HCT116 (cell line): Measurements from ENCODE around the gene MYH14. TPM values are rescaled to one million over a fixed set of nuclear protein-coding genes. Genes with fewer than 3 reads are reported as not detected.

Experiments used
- ATAC-seq: fragments of 200-7000 bp; cut with Tn5 transposase; 2 replicates; pipeline ENCODE4 v1.9.1; 2020; ENCODE audit warnings: mild to moderate bottlenecking, moderate library complexity
- BruUV-seq: library from RNA; stranded (reverse); fragments of 400-500 nt; replicated peaks from 2 replicates; lab custom pipeline; 2021; lab: Mats Ljungman, UMichigan
- CTCF ChIA-PET: fragments of 300-600 bp; sonication (Branson Sonifier 250); formaldehyde crosslinking; loops from one replicate; lab custom pipeline; 2021; ENCODE audit warnings: antibody characterized with exemption; lab: Charles Lee
- POLR2A ChIA-PET: fragments of 300-600, 350-600 bp; sonication (Branson Sonifier 250); formaldehyde crosslinking; loops from one replicate; lab custom pipeline; 2021; ENCODE audit warnings: antibody characterized with exemption; lab: Charles Lee
- RAD21 ChIA-PET, 2 experiments: fragments of 300-600 bp; sonication (Branson Sonifier 250); formaldehyde crosslinking; loops; one replicate each; lab custom pipeline; 2023; ENCODE audit warnings: low total read pairs in 2 of 2; ENCODE audit not compliant: uncharacterized antibody in 2 of 2, unreplicated experiment in 2 of 2, low non-redundant PET in 1 of 2; lab: Charles Lee
- DNase-seq: peaks from one replicate; pipeline ENCODE4 v3.0.0-alpha.2; 2010; ENCODE audit warnings: low read depth, low spot score
- H2AFZ ChIP-seq: fragments of 200-600 bp; shearing (Covaris generic), sonication (generic); 2 replicates; pipeline ENCODE4 v1.6.1; 2017; ENCODE audit warnings: low read depth, mixed run types, mixed read lengths, antibody characterized with exemption, low read length; ENCODE audit not compliant: poor library complexity, severe bottlenecking
- H3K27ac ChIP-seq: 2 replicates; pipeline ENCODE4 v1.5.1; 2012; ENCODE audit warnings: low read depth, low read length
- H3K27me3 ChIP-seq: fragments of 200-600 bp; sonication (generic); 2 replicates; pipeline ENCODE4 v1.6.1; 2016; ENCODE audit warnings: mixed run types, low read length, mixed read lengths; ENCODE audit not compliant: insufficient read depth
- H3K36me3 ChIP-seq, 2 experiments: fragments of 200-500 bp in 1 of 2; fragments of 200-600 bp in 1 of 2; sonication (Bioruptor generic) in 1 of 2; sonication (generic) in 1 of 2; 2 replicates each; pipeline versions ENCODE4 v1.5.1 to v1.6.1; 2014 to 2016; ENCODE audit warnings: low read length in 2 of 2, inconsistent platforms in 1 of 2, mixed read lengths in 1 of 2, mixed run types in 1 of 2; ENCODE audit not compliant: insufficient read depth in 2 of 2, control insufficient read depth in 1 of 2
- H3K4me1 ChIP-seq, 2 experiments: fragments of 200-600 bp in 1 of 2; sonication (generic) in 1 of 2; 2 replicates each; pipeline versions ENCODE4 v1.5.1 to v1.6.1; 2012 to 2017; ENCODE audit warnings: low read length in 2 of 2, inconsistent platforms in 1 of 2, mild to moderate bottlenecking in 1 of 2, mixed read lengths in 1 of 2, mixed run types in 1 of 2, moderate library complexity in 1 of 2; ENCODE audit not compliant: insufficient read depth in 2 of 2, control insufficient read depth in 1 of 2
- H3K4me2 ChIP-seq: fragments of 200-600 bp; sonication (generic); 2 replicates; pipeline ENCODE4 v1.6.1; 2017; ENCODE audit warnings: mixed run types, low read length, mixed read lengths
- H3K4me3 ChIP-seq, 2 experiments: fragments of 200-600 bp in 1 of 2; sonication (generic) in 1 of 2; replicated peaks in 1 of 2; 2 replicates each; pipeline ENCODE4 v1.5.1; 2011 to 2016; ENCODE audit warnings: low read length in 2 of 2, control low read depth in 1 of 2, low read depth in 1 of 2, mild to moderate bottlenecking in 1 of 2, mixed read lengths in 1 of 2, mixed run types in 1 of 2
- H3K79me2 ChIP-seq: fragments of 200-600 bp; sonication (generic); 2 replicates; pipeline ENCODE4 v1.6.1; 2017; ENCODE audit warnings: mild to moderate bottlenecking, mixed run types, low read length, moderate library complexity, mixed read lengths; ENCODE audit not compliant: insufficient read depth
- H3K9ac ChIP-seq: fragments of 200-600 bp; sonication (generic); 2 replicates; pipeline ENCODE4 v1.6.1; 2016; ENCODE audit warnings: low read length, mixed read lengths
- H3K9me2 ChIP-seq: fragments of 200-600 bp; sonication (generic), shearing (Covaris generic); 2 replicates; pipeline ENCODE4 v1.6.1; 2017; ENCODE audit warnings: mixed run types, mild to moderate bottlenecking, moderate library complexity; ENCODE audit not compliant: insufficient read depth
- H3K9me3 ChIP-seq, 2 experiments: fragments of 200-500 bp in 1 of 2; fragments of 200-600 bp in 1 of 2; sonication (Bioruptor generic) in 1 of 2; sonication (generic) in 1 of 2; 2 replicates each; pipeline ENCODE4 v1.6.1; 2014 to 2017; ENCODE audit warnings: low read length in 2 of 2, mixed read lengths in 2 of 2, inconsistent platforms in 1 of 2, low read depth in 1 of 2, mild to moderate bottlenecking in 1 of 2, mixed run types in 1 of 2, moderate library complexity in 1 of 2; ENCODE audit not compliant: control insufficient read depth in 1 of 2, insufficient read depth in 1 of 2
- H4K20me1 ChIP-seq: fragments of 200-600 bp; sonication (generic), shearing (Covaris generic); 2 replicates; pipeline ENCODE4 v1.6.1; 2017; ENCODE audit warnings: mixed run types, mild to moderate bottlenecking, moderate library complexity; ENCODE audit not compliant: insufficient read depth
- CBX3 ChIP-seq: IDR thresholded peaks from 2 replicates; pipeline ENCODE4 v1.6.1; 2012; ENCODE audit warnings: low read depth
- CEBPB ChIP-seq: IDR thresholded peaks from 2 replicates; pipeline ENCODE4 v1.6.1; 2012; ENCODE audit warnings: low read depth
- EGR1 ChIP-seq: IDR thresholded peaks from 2 replicates; pipeline ENCODE4 v1.6.1; 2012; ENCODE audit warnings: low read depth
- ELF1 ChIP-seq: IDR thresholded peaks from 2 replicates; pipeline ENCODE4 v1.6.1; 2012; ENCODE audit warnings: low read depth, borderline replicate concordance
- EZH2 ChIP-seq: fragments of 200-600 bp; sonication (generic); IDR thresholded peaks from 2 replicates; pipeline ENCODE4 v1.6.1; 2017; ENCODE audit warnings: antibody characterized with exemption, mixed run types
- POLR2A ChIP-seq: IDR thresholded peaks from 2 replicates; pipeline ENCODE4 v1.7.0; 2011; ENCODE audit warnings: borderline replicate concordance; ENCODE audit not compliant: insufficient read depth, insufficient read length; ENCODE audit errors: extremely low read depth
- RAD21 ChIP-seq: IDR thresholded peaks from 2 replicates; pipeline ENCODE4 v1.6.1; 2012; ENCODE audit warnings: low read depth, mild to moderate bottlenecking
- SIN3A ChIP-seq: IDR thresholded peaks from 2 replicates; pipeline ENCODE4 v1.6.1; 2012; ENCODE audit warnings: low read depth
- SP1 ChIP-seq: IDR thresholded peaks from 2 replicates; pipeline ENCODE4 v1.6.1; 2012; ENCODE audit warnings: low read depth
- TCF7L2 ChIP-seq: IDR thresholded peaks from 2 replicates; pipeline ENCODE4 v1.7.0; 2011; ENCODE audit warnings: borderline replicate concordance, inconsistent platforms; ENCODE audit not compliant: insufficient read depth, insufficient read length; ENCODE audit errors: extremely low read depth
- ZFX ChIP-seq: fragments of 450-650 bp; IDR thresholded peaks from 2 replicates; pipeline ENCODE4 v1.6.1; 2017
- intact Hi-C: fragments of 100-400 bp; cut with micrococcal nuclease; formaldehyde crosslinking; loops from 2 replicates; pipeline ENCODE4 v1.10.0; 2022
- total RNA-seq: library from RNA; stranded (reverse); gene quantifications from one replicate; pipeline ENCODE4 v1.2.1, GENCODE V29; 2021; ENCODE audit not compliant: unreplicated experiment
- TF ChIP-seq, protein P1 (sequence below): IDR thresholded peaks from 2 replicates; pipeline ENCODE4 v1.6.1; 2012
- TF ChIP-seq, protein P2 (sequence below), 3 experiments: fragments of 200-600 bp in 1 of 3; sonication (generic) in 1 of 3; IDR thresholded peaks in 2 of 3; conservative IDR thresholded peaks in 1 of 3; 2 replicates each; pipeline ENCODE4 v1.5.1; 2012 to 2017; ENCODE audit warnings: low read depth in 2 of 3, low read length in 2 of 3, antibody characterized with exemption in 1 of 3, borderline replicate concordance in 1 of 3, control low read depth in 1 of 3, mild to moderate bottlenecking in 1 of 3, mixed read lengths in 1 of 3, mixed run types in 1 of 3, moderate library complexity in 1 of 3; ENCODE audit not compliant: insufficient read depth in 1 of 3
- TF ChIP-seq, protein P3 (sequence below): IDR thresholded peaks from 2 replicates; pipeline ENCODE4 v1.6.1; 2012

The MYH14 gene
- total RNA-seq, 1 experiment from 2014 or later = 60.1 TPM

DNA sequence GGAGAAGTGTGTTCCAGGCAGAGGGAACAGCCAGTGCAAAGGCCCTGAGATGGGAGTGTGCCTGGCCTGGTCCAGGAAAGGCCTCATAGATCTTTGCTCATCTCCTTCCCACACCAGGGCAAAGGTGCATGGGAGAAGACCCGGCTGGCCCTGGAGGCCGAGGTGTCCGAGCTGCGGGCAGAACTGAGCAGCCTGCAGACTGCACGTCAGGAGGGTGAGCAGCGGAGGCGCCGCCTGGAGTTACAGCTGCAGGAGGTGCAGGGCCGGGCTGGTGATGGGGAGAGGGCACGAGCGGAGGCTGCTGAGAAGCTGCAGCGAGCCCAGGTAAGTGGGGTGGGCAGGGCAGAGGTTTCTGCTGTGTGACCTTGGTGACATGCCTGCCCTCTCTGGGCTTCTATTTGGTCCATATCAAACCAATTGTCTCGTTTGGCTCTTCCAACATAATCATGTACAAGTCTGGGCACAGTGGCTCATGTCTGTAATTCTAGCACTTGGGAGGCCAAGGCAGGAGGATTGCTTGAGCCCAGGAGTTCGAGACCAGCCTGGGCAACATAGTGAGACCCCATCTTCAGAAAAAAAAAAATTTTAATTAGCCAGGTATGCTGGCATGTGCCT is 74.7 kb downstream of the MYH14 start:
- Histone ChIP-seq H3K27ac (no peak overlapping the region), H3K9ac (no peak overlapping the region), H3K79me2 (no peaks in the 10 kb centered on the region), H4K20me1 (no peaks in the 10 kb centered on the region), H3K4me3 (no peak overlapping the region), H3K4me2 (no peak overlapping the region), H3K9me3 (no peaks in the 10 kb centered on the region), H3K4me1 (no peaks in the 10 kb centered on the region), H3K9me2 (no peaks in the 10 kb centered on the region), H3K36me3 (peaks cover 0 to 9% of the 10 kb centered on the region in 2 experiments; a peak in 2 of 4 replicates), H2AFZ (no peak overlapping the region), H3K27me3 (no peaks in the 10 kb centered on the region)
- TF ChIP-seq EZH2 (no peak), CBX3 (no peak), CEBPB (no peak), TCF7L2 (no peak), ELF1 (no peak), SIN3A (no peak), EGR1 (no peak), POLR2A (no peak)
- TF ChIP-seq, protein P1, sequence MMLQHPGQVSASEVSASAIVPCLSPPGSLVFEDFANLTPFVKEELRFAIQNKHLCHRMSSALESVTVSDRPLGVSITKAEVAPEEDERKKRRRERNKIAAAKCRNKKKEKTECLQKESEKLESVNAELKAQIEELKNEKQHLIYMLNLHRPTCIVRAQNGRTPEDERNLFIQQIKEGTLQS = no peak
- ChIA-PET RAD21 (no interaction called here), CTCF (no interaction called here), POLR2A (no interaction called here)
- ATAC-seq = no peak
- no TSS peak for BruUV-seq
- DNase-seq = no peak
- intact Hi-C loops = no loop called here

DNA sequence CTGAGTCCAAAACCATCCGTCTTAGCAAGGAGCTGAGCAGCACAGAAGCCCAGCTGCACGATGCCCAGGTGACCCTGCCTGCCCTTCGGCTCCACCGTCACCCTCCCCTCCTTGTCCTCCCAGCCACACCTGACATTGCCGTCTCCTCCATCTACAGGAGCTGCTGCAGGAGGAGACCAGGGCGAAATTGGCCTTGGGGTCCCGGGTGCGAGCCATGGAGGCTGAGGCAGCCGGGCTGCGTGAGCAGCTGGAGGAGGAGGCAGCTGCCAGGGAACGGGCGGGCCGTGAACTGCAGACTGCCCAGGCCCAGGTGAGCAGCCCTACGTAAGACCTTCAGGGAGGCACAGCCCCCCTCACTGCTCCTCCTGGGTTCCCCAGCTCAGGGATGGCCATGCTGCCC is 76.7 kb downstream of the MYH14 start:
- no peak overlapping the region for H3K27ac ChIP-seq
- no peak overlapping the region for H2AFZ ChIP-seq
- peaks cover under 1 to 9% of the 10 kb centered on the region in 2 experiments; a peak in 2 of 4 replicates for H3K36me3 ChIP-seq
- ATAC-seq = no peak
- H3K4me2 ChIP-seq = no peak overlapping the region
- ChIA-PET CTCF (interaction anchor here (1.9 kb wide), 1 partner anchor 13 kb away, joined by 4 read pairs; no protein-coding TSS in a partner anchor), RAD21 (no interaction called here), POLR2A (no interaction called here)
- no peaks in the 10 kb centered on the region for H3K79me2 ChIP-seq
- H3K9me2 ChIP-seq = no peaks in the 10 kb centered on the region
- H3K27me3 ChIP-seq = no peaks in the 10 kb centered on the region
- H3K4me1 ChIP-seq = no peaks in the 10 kb centered on the region
- intact Hi-C loops = no loop called here
- no TSS peak for BruUV-seq
- no peak overlapping the region for H3K9ac ChIP-seq
- no peak overlapping the region for H3K4me3 ChIP-seq
- DNase-seq = no peak
- TF ChIP-seq EZH2 (no peak), TCF7L2 (no peak), CBX3 (no peak), ZFX (no peak), RAD21 (no peak), SP1 (no peak), POLR2A (no peak)
- TF ChIP-seq, protein P2, sequence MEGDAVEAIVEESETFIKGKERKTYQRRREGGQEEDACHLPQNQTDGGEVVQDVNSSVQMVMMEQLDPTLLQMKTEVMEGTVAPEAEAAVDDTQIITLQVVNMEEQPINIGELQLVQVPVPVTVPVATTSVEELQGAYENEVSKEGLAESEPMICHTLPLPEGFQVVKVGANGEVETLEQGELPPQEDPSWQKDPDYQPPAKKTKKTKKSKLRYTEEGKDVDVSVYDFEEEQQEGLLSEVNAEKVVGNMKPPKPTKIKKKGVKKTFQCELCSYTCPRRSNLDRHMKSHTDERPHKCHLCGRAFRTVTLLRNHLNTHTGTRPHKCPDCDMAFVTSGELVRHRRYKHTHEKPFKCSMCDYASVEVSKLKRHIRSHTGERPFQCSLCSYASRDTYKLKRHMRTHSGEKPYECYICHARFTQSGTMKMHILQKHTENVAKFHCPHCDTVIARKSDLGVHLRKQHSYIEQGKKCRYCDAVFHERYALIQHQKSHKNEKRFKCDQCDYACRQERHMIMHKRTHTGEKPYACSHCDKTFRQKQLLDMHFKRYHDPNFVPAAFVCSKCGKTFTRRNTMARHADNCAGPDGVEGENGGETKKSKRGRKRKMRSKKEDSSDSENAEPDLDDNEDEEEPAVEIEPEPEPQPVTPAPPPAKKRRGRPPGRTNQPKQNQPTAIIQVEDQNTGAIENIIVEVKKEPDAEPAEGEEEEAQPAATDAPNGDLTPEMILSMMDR (IDR thresholded peaks at IDR 0.05 in 2 of 3, conservative IDR thresholded peaks at IDR 0.05 in 1 of 3; ENCODE audit: borderline replicate concordance in 1 of 3, insufficient read depth in 1 of 3, low read depth in 2 of 3, low read length in 2 of 3) = no peak
- TF ChIP-seq, protein P1 = no peak
- TF ChIP-seq, protein P3, sequence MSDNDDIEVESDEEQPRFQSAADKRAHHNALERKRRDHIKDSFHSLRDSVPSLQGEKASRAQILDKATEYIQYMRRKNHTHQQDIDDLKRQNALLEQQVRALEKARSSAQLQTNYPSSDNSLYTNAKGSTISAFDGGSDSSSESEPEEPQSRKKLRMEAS = no peak
- no peaks in the 10 kb centered on the region for H4K20me1 ChIP-seq
- H3K9me3 ChIP-seq = no peaks in the 10 kb centered on the region
